ENCODE data around the gene KRT85.

KRT85 gene

DNA sequence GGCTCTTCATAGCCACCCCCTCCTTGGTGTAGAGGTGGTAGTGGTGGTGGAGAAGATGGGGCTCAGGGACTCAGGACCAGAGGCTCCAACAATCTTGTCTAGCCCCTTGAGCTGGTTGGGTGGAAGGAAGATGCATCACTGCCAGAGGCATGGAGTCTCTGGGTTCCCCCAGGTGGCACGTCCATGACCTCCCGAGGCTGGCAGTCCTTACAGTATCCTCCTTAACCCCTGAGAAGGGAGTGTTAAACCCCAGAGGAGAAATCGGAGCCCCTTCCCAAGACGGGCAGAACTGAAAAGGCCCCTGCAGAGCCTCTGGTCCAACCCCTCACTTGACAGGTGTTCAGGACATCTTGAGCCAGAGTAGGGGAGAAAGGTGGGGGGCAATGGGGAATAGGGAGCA lies 55.2 kb downstream of the KRT85 start:
- H2AFZ ChIP-seq (ENCODE audit: low read length), result no peak overlapping the region
- no peak overlapping the region for H3K9ac ChIP-seq (ENCODE audit: low read depth, low read length, poor library complexity, severe bottlenecking)
- no peak overlapping the region for H3K4me3 ChIP-seq (ENCODE audit: low read length, poor library complexity, severe bottlenecking)
- no peaks in the 10 kb centered on the region for H3K9me2 ChIP-seq (replicated peaks; ENCODE audit: low read depth, low read length)
- no peaks in the 10 kb centered on the region for H3K79me2 ChIP-seq (ENCODE audit: insufficient read depth, low read length)
- no peaks in the 10 kb centered on the region for H4K20me1 ChIP-seq (ENCODE audit: insufficient read depth, low read length, poor library complexity, severe bottlenecking)
- TF ChIP-seq, protein P1, sequence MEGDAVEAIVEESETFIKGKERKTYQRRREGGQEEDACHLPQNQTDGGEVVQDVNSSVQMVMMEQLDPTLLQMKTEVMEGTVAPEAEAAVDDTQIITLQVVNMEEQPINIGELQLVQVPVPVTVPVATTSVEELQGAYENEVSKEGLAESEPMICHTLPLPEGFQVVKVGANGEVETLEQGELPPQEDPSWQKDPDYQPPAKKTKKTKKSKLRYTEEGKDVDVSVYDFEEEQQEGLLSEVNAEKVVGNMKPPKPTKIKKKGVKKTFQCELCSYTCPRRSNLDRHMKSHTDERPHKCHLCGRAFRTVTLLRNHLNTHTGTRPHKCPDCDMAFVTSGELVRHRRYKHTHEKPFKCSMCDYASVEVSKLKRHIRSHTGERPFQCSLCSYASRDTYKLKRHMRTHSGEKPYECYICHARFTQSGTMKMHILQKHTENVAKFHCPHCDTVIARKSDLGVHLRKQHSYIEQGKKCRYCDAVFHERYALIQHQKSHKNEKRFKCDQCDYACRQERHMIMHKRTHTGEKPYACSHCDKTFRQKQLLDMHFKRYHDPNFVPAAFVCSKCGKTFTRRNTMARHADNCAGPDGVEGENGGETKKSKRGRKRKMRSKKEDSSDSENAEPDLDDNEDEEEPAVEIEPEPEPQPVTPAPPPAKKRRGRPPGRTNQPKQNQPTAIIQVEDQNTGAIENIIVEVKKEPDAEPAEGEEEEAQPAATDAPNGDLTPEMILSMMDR (conservative IDR thresholded peaks at IDR 0.05; ENCODE audit: low read length), result no peak
- no peak for TF ChIP-seq EZH2phosphoT487 (IDR thresholded peaks at IDR 0.05; ENCODE audit: borderline replicate concordance)
- H3K9me3 ChIP-seq (ENCODE audit: insufficient read depth, low read depth, low read length), result no peaks in the 10 kb centered on the region
- H3K4me1 ChIP-seq (ENCODE audit: insufficient read depth, low read length, poor library complexity, severe bottlenecking), result no peaks in the 10 kb centered on the region
- no peak overlapping the region for H3K4me2 ChIP-seq (ENCODE audit: low read depth, low read length, poor library complexity, severe bottlenecking)
- no peaks in the 10 kb centered on the region for H3K36me3 ChIP-seq (ENCODE audit: insufficient read depth, low read length)
- H3K27me3 ChIP-seq (ENCODE audit: insufficient read depth, low read length, poor library complexity, severe bottlenecking), result no peaks in the 10 kb centered on the region
- H3F3A ChIP-seq (ENCODE audit: low read depth), result no peaks in the 10 kb centered on the region

DNA sequence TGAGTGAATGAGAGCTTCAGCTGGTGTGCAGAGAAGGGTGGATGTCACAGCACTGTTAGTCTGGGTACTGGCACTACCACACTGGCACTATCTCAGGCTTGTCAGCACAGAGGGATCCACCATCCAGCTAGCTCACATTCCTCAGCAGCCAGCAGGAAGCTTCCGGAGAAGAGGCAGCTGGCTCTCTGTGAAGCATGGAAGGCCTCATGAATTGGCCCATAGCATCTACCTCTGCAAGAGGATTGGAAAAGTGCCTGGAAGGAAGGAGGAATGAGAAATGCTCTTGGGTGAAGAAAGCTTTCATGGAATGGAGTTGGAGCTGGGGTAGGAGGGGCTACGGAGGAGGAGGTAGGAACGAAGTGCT lies 56.0 kb downstream of the KRT85 start:
- Histone ChIP-seq H3K9me3 (ENCODE audit: insufficient read depth, low read depth, low read length) (no peaks in the 10 kb centered on the region), H3K9ac (ENCODE audit: low read depth, low read length, poor library complexity, severe bottlenecking) (no peak overlapping the region), H4K20me1 (ENCODE audit: insufficient read depth, low read length, poor library complexity, severe bottlenecking) (no peaks in the 10 kb centered on the region), H3K4me3 (ENCODE audit: low read length, poor library complexity, severe bottlenecking) (no peak overlapping the region), H3K4me1 (ENCODE audit: insufficient read depth, low read length, poor library complexity, severe bottlenecking) (no peaks in the 10 kb centered on the region), H3K79me2 (ENCODE audit: insufficient read depth, low read length) (no peaks in the 10 kb centered on the region), H3F3A (ENCODE audit: low read depth) (no peaks in the 10 kb centered on the region), H3K4me2 (ENCODE audit: low read depth, low read length, poor library complexity, severe bottlenecking) (no peak overlapping the region), H3K27me3 (ENCODE audit: insufficient read depth, low read length, poor library complexity, severe bottlenecking) (no peaks in the 10 kb centered on the region), H3K9me2 (replicated peaks; ENCODE audit: low read depth, low read length) (no peaks in the 10 kb centered on the region), H2AFZ (ENCODE audit: low read length) (no peak overlapping the region), H3K36me3 (ENCODE audit: insufficient read depth, low read length) (no peaks in the 10 kb centered on the region)
- TF ChIP-seq, protein P1 (conservative IDR thresholded peaks at IDR 0.05; ENCODE audit: low read length), result no peak
- TF ChIP-seq EZH2phosphoT487 (IDR thresholded peaks at IDR 0.05; ENCODE audit: borderline replicate concordance), result no peak

DNA sequence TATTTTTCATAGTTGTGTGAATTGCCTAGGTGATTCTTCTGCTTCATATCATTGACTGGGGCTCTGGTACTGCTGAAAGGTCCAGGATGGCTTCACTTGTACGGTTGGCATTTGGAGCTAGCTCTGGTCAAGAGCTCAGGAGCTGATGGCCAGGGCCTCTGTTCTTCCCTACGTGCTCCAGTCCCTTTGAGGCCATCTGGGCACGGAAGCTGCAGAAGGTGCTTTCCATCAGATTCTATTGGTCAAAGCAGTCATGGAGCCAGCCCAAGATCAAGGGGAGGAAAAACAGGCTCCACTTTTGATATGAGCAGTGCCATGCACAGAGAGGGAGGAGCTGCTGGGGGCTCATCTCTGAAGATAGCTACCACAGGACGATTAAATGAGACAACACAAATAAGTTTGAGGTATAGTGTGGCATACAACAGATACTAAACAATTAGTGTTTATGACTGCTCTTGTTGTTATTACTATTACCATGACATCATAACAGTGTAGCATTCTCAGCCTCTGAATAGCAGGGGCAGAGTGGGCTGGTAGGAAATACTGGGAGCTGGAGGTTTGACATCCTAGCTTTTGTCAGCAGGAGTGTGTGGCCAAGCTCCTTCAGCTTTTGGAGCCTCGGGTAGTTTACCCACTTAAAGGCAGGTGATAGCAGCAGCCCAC lies 56.5 kb downstream of the KRT85 start:
- Histone ChIP-seq H3K79me2 (ENCODE audit: insufficient read depth, low read length) (no peaks in the 10 kb centered on the region), H3K27me3 (ENCODE audit: insufficient read depth, low read length, poor library complexity, severe bottlenecking) (no peaks in the 10 kb centered on the region), H3K4me3 (ENCODE audit: low read length, poor library complexity, severe bottlenecking) (no peak overlapping the region), H3K4me2 (ENCODE audit: low read depth, low read length, poor library complexity, severe bottlenecking) (no peak overlapping the region), H3F3A (ENCODE audit: low read depth) (no peaks in the 10 kb centered on the region), H3K4me1 (ENCODE audit: insufficient read depth, low read length, poor library complexity, severe bottlenecking) (peaks cover 3% of the 10 kb centered on the region), H3K36me3 (ENCODE audit: insufficient read depth, low read length) (no peaks in the 10 kb centered on the region), H3K9ac (ENCODE audit: low read depth, low read length, poor library complexity, severe bottlenecking) (no peak overlapping the region), H2AFZ (ENCODE audit: low read length) (no peak overlapping the region), H3K9me3 (ENCODE audit: insufficient read depth, low read depth, low read length) (no peaks in the 10 kb centered on the region), H3K9me2 (replicated peaks; ENCODE audit: low read depth, low read length) (no peaks in the 10 kb centered on the region), H4K20me1 (ENCODE audit: insufficient read depth, low read length, poor library complexity, severe bottlenecking) (no peaks in the 10 kb centered on the region)
- TF ChIP-seq, protein P1 (conservative IDR thresholded peaks at IDR 0.05; ENCODE audit: low read length), result no peak
- no peak for TF ChIP-seq EZH2phosphoT487 (IDR thresholded peaks at IDR 0.05; ENCODE audit: borderline replicate concordance)
